ENCODE results near the gene ARSD.
"Not testable (repeated sequence)": the region's sequence is repeated elsewhere in the genome, so short reads cannot be mapped to it uniquely, and the experiment has no call there.

The ARSD gene

DNA sequence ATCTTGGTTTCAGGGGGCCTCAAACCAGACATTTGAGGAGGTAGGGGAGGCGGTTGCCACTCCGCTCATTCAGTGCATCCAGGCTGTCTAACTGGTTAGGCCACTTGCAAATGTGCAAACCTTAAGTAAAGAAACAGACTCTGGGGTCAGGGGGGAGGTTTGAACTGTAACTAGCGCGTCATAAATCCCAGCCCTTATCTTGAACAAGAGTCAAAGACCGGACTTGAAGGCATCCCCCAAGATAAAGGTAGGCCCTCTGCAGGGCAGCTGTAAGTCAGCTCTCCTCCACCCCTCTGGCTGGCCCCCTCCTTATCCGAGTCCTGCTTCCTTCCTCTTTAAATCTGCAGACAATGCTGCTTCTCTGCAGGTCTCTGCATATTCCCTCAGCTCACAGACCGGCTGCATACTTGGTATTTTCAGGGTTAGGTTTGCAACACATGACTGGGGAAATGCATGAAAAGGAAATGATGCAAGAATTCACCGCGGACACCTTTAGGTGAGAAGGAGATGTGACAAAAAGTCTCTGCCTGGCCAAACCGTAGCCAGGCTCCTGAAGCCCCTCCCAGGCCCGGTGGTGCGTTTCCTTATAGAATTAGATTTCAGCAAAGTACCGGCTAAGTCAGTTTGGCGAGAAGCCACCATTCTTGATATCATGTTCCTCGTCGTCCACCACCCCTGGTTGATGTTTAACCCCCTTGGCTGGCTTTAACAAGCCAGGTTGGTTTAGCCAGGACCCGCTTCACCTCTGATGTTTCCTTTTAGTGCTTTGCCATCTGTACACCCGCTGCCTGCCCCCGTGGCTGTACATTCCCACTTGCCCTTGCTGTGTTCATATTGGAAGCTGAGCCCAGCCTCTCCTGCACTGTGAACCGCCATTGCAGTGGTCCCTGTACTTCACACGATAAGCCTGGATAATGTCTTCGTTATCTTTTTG is 31.2 kb downstream of the ARSD start:
- Histone ChIP-seq H3K27ac (ENCODE audit: low read depth in 2 of 2, low read length in 2 of 2) (peak overlapping the region; percentile 92 to 94), H3K9ac (ENCODE audit: low read depth in 1 of 2, low read length in 2 of 2) (peak overlapping the region; percentile 60 to 63), H3K4me3 (ENCODE audit: low read length in 2 of 2) (peak overlapping the region; percentile 47 to 71), H3K4me1 (ENCODE audit: control insufficient read depth in 2 of 2, insufficient read depth in 2 of 2, low read length in 2 of 2) (peaks cover 20 to 28% of the 10 kb centered on the region in 2 donors)
- H3K9me3 ChIP-seq (ENCODE audit: control insufficient read depth in 2 of 2, low read length in 2 of 2); H3K27me3 ChIP-seq (ENCODE audit: control insufficient read depth in 2 of 2, insufficient read depth in 2 of 2, low read length in 2 of 2); H3K36me3 ChIP-seq (ENCODE audit: control insufficient read depth in 2 of 2, insufficient read depth in 2 of 2, low read length in 2 of 2): not testable (repeated sequence)

DNA sequence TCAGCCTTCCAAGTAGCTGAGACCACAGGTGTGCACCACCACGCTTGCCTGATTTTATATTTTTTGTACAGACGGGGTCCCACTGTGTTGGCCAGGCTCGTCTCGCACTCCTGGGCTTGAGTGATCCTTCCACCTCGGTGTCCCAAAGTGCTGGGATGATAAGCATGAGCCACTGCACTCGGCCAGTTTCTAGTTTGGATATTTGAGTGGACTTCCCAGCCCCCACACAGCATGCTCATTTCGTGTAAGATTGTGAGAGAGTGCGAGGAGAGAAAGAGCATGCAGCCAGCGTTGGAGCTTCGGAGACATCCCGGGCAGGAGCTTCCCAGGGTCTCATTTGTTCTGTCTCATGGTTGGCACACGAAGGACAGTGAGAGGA is 31.8 kb downstream of the ARSD start:
- Histone ChIP-seq H3K36me3 (ENCODE audit: control insufficient read depth in 2 of 2, insufficient read depth in 2 of 2, low read length in 2 of 2) (no peaks in the 10 kb centered on the region), H3K27me3 (ENCODE audit: control insufficient read depth in 2 of 2, insufficient read depth in 2 of 2, low read length in 2 of 2) (no peaks in the 10 kb centered on the region), H3K27ac (ENCODE audit: low read depth in 2 of 2, low read length in 2 of 2) (peak overlapping the region; percentile 92 to 94)

DNA sequence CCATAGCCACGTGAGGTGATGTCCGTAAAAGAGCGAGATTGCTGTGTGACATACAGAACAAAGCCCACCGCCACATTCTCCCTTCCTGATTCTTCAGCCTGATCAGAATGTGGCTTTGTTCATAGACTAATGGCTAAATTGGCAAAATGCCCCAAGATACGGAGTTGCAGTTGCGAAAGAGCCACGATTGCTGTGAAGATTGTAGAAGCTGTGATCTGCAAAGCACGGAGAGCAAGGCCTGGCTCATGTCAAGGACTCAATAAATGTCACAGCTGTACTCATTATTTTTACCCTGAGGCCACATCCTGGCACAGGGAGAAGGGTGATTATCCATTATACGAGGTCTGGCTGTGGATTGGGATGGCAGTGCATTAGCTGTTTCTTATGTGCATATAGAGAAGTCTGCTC is 34.2 kb downstream of the ARSD start:
- H3K27ac ChIP-seq (ENCODE audit: low read depth in 2 of 2, low read length in 2 of 2), result peak overlapping the region; percentile 54 to 63
- no peaks in the 10 kb centered on the region for H3K9me3 ChIP-seq (ENCODE audit: control insufficient read depth in 2 of 2, low read length in 2 of 2)
- H3K9ac ChIP-seq (ENCODE audit: low read depth in 1 of 2, low read length in 2 of 2), result peak overlapping the region in 1 of 2 donors; percentile 16
- H3K27me3 ChIP-seq (ENCODE audit: control insufficient read depth in 2 of 2, insufficient read depth in 2 of 2, low read length in 2 of 2), result no peaks in the 10 kb centered on the region
- no peaks in the 10 kb centered on the region for H3K36me3 ChIP-seq (ENCODE audit: control insufficient read depth in 2 of 2, insufficient read depth in 2 of 2, low read length in 2 of 2)
- H3K4me3 ChIP-seq (ENCODE audit: low read length in 2 of 2), result no peak overlapping the region
- peaks cover 23 to 32% of the 10 kb centered on the region in 2 donors for H3K4me1 ChIP-seq (ENCODE audit: control insufficient read depth in 2 of 2, insufficient read depth in 2 of 2, low read length in 2 of 2)

More for the DNA sequence above, 31.8 kb downstream of the ARSD start:
- no peaks in the 10 kb centered on the region for H3K9me3 ChIP-seq (ENCODE audit: control insufficient read depth in 2 of 2, low read length in 2 of 2)
- peak overlapping the region; percentile 32 to 63 for H3K9ac ChIP-seq (ENCODE audit: low read depth in 1 of 2, low read length in 2 of 2)
- peak overlapping the region; percentile 20 to 71 for H3K4me3 ChIP-seq (ENCODE audit: low read length in 2 of 2)
- peaks cover 20 to 28% of the 10 kb centered on the region in 2 donors for H3K4me1 ChIP-seq (ENCODE audit: control insufficient read depth in 2 of 2, insufficient read depth in 2 of 2, low read length in 2 of 2)

DNA sequence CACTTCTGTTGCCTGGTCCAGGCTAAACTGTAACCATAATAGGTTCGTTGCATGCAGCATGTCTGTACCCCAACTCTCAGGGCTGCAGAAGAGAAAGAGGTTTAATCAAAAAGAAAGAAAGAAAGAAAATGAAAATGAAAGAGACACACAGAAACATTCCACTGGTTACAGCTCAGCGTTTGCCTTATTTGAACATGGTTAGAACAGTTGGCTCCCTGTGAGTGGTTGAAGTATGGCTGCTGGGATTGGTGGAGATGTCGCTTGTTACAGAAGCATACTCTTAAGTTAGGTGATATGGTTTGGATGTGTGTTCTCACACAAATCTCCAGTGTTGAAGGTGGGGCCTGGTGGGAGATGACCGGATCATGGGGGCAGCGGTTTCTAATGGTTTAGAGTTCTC is 36.3 kb downstream of the ARSD start:
- no peaks in the 10 kb centered on the region for H3K27me3 ChIP-seq (ENCODE audit: control insufficient read depth in 2 of 2, insufficient read depth in 2 of 2, low read length in 2 of 2)
- no peak overlapping the region for H3K27ac ChIP-seq (ENCODE audit: low read depth in 2 of 2, low read length in 2 of 2)
- no peaks in the 10 kb centered on the region for H3K36me3 ChIP-seq (ENCODE audit: control insufficient read depth in 2 of 2, insufficient read depth in 2 of 2, low read length in 2 of 2)
- H3K9me3 ChIP-seq (ENCODE audit: control insufficient read depth in 2 of 2, low read length in 2 of 2), result no peaks in the 10 kb centered on the region
- no peak overlapping the region for H3K9ac ChIP-seq (ENCODE audit: low read depth in 1 of 2, low read length in 2 of 2)
- peaks cover 17 to 22% of the 10 kb centered on the region in 2 donors for H3K4me1 ChIP-seq (ENCODE audit: control insufficient read depth in 2 of 2, insufficient read depth in 2 of 2, low read length in 2 of 2)
- no peak overlapping the region for H3K4me3 ChIP-seq (ENCODE audit: low read length in 2 of 2)

DNA sequence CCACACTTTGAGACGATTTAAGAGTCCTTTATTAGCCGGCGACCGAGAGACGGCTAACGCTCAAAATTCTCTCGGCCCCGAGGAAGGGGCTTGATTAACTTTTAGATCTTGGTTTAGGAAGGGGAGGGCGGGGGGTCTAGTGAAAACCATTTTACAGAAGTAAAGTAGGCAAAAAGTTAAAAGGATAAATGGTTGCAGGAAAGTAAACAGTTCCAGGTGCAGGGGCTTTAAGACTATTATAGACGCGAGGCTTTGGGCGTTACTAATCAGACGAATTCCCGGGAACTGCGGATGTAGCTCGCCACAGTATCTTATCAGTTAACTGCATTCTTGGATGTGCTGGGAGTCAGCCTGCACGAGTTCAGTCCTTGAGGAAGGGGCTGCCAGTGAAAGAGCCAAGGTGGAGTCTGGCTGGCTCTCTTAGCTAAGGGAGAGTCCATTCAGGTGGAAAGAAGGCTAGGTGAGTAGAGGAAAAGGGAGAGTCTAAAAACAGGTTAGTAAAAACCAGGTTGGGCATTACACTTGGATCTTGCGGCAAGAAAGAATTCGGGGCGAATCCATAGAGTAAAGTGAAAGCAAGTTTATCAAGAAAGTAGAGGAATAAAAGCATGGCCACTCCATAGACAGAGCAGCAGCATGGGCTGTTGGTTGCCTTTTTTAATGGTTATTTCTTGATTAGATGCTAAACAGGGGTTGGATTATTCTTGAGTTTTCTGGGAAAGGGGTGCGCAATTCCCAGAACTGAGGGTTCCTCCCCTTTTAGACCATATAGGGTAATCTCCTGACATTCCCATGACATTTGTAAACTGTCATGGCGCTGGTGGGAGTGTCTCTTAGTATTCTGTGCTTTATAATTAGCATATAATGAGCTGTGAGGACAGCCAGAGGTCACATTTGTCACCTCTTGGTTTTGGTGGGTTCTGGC is 38.3 kb downstream of the ARSD start:
- not testable (repeated sequence) for H3K27me3 ChIP-seq (ENCODE audit: control insufficient read depth in 2 of 2, insufficient read depth in 2 of 2, low read length in 2 of 2); H3K36me3 ChIP-seq (ENCODE audit: control insufficient read depth in 2 of 2, insufficient read depth in 2 of 2, low read length in 2 of 2); H3K9me3 ChIP-seq (ENCODE audit: control insufficient read depth in 2 of 2, low read length in 2 of 2); H3K9ac ChIP-seq (ENCODE audit: low read depth in 1 of 2, low read length in 2 of 2)
- Histone ChIP-seq H3K4me1 (ENCODE audit: control insufficient read depth in 2 of 2, insufficient read depth in 2 of 2, low read length in 2 of 2) (peaks cover 14 to 15% of the 10 kb centered on the region in 2 donors), H3K4me3 (ENCODE audit: low read length in 2 of 2) (peak overlapping the region in 1 of 2 donors; percentile 67), H3K27ac (ENCODE audit: low read depth in 2 of 2, low read length in 2 of 2) (peak overlapping the region; percentile 20 to 76)

DNA sequence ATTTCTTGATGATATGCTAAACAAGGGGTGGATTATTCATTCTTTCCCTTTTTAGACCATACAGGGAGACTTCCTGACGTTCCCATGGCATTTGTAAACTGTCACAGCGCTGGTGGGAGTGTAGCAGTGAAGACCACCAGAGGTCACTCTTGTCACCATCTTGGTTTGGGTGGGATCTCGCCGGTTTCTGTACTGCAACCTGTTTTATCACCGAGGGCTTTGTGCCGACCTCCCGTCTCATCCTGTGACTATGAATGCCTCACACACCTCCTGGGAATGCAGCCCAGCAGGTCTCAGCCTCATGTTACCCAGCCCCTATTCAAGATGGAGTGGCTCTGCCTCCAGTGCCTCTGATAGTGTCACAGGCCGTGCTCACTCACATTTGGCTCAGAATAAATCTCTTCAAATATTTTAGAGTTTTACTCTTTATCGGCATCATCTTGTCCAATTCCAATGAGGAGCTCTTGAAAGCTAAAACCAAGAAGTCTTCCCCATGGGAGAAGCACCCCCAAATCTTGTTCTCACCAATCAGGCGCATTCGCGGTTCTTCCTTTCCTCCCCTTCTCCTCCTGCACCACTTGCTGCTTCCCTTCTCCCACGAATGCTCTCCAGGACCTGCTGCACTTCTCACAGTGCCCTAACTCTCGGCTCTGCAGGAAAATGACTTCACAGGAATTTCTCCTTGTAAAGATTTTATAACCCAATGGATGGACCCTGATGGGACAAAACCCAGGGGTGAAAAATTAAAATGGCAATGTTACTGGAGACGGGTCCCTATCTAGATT is 39.2 kb downstream of the ARSD start:
- Histone ChIP-seq H3K4me1 (ENCODE audit: control insufficient read depth in 2 of 2, insufficient read depth in 2 of 2, low read length in 2 of 2) (peaks cover 10% of the 10 kb centered on the region in 2 donors), H3K9ac (ENCODE audit: low read depth in 1 of 2, low read length in 2 of 2) (peak overlapping the region; percentile 60 to 68), H3K27ac (ENCODE audit: low read depth in 2 of 2, low read length in 2 of 2) (peak overlapping the region; percentile 20 to 76), H3K4me3 (ENCODE audit: low read length in 2 of 2) (peak overlapping the region; percentile 67 to 69)
- not testable (repeated sequence) for H3K27me3 ChIP-seq (ENCODE audit: control insufficient read depth in 2 of 2, insufficient read depth in 2 of 2, low read length in 2 of 2); H3K36me3 ChIP-seq (ENCODE audit: control insufficient read depth in 2 of 2, insufficient read depth in 2 of 2, low read length in 2 of 2); H3K9me3 ChIP-seq (ENCODE audit: control insufficient read depth in 2 of 2, low read length in 2 of 2)

DNA sequence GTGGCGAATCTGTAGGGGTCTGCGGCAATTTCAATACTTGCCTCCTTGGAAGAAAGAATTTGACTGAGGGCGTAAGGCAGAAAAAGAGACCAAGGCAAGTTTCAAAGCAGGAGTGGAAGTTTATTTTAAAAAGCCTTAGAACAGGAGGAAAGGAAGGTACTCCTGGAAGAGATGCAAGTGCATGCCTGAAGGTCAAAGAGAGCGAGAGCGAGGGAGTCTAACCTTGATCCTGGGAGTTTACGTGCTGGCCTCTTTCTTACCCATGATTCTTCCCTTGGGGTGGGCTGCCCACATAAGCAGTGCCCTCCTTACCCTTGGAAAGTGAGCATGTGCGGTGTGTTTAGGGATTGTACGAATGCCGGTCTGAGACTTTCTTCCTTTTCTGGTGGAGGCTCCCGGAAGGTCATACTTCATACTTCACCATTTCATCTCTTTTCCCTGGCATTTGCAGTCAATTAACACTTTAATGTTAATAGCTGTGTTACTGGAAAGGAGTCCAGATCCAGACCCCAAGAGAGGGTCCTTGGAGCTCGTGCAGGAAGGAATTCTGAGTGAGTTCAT is 40.0 kb downstream of the ARSD start:
- Histone ChIP-seq H3K27ac (ENCODE audit: low read depth in 2 of 2, low read length in 2 of 2) (peak overlapping the region in 1 of 2 donors; percentile 76), H3K27me3 (ENCODE audit: control insufficient read depth in 2 of 2, insufficient read depth in 2 of 2, low read length in 2 of 2) (no peaks in the 10 kb centered on the region), H3K9me3 (ENCODE audit: control insufficient read depth in 2 of 2, low read length in 2 of 2) (no peaks in the 10 kb centered on the region), H3K36me3 (ENCODE audit: control insufficient read depth in 2 of 2, insufficient read depth in 2 of 2, low read length in 2 of 2) (no peaks in the 10 kb centered on the region), H3K4me3 (ENCODE audit: low read length in 2 of 2) (peak overlapping the region; percentile 67 to 69), H3K9ac (ENCODE audit: low read depth in 1 of 2, low read length in 2 of 2) (peak overlapping the region; percentile 56 to 68), H3K4me1 (ENCODE audit: control insufficient read depth in 2 of 2, insufficient read depth in 2 of 2, low read length in 2 of 2) (peaks cover 6 to 8% of the 10 kb centered on the region in 2 donors)

DNA sequence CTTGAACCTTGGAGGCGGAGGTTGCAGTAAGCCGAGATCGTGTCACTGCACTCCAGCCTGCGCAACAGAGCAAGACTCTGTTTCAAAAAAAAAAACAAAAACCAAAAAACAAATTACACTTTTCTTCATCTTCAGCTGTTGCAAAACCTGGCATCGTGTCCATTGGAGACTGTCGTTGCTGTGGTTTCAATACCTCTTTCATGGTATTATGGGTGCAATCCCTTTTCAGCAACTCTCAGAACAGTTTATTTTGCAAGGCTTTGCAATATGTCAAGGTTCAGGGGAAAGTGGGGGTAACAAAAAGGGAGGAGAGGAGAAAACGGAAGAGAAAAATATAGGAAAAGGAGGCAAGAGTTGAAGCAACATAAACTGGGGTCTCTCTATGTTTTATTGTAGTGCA is 40.8 kb downstream of the ARSD start:
- Histone ChIP-seq H3K27me3 (ENCODE audit: control insufficient read depth in 2 of 2, insufficient read depth in 2 of 2, low read length in 2 of 2) (no peaks in the 10 kb centered on the region), H3K9ac (ENCODE audit: low read depth in 1 of 2, low read length in 2 of 2) (no peak overlapping the region), H3K9me3 (ENCODE audit: control insufficient read depth in 2 of 2, low read length in 2 of 2) (no peaks in the 10 kb centered on the region), H3K36me3 (ENCODE audit: control insufficient read depth in 2 of 2, insufficient read depth in 2 of 2, low read length in 2 of 2) (no peaks in the 10 kb centered on the region), H3K4me3 (ENCODE audit: low read length in 2 of 2) (no peak overlapping the region), H3K4me1 (ENCODE audit: control insufficient read depth in 2 of 2, insufficient read depth in 2 of 2, low read length in 2 of 2) (peaks cover 6 to 8% of the 10 kb centered on the region in 2 donors), H3K27ac (ENCODE audit: low read depth in 2 of 2, low read length in 2 of 2) (no peak overlapping the region)

DNA sequence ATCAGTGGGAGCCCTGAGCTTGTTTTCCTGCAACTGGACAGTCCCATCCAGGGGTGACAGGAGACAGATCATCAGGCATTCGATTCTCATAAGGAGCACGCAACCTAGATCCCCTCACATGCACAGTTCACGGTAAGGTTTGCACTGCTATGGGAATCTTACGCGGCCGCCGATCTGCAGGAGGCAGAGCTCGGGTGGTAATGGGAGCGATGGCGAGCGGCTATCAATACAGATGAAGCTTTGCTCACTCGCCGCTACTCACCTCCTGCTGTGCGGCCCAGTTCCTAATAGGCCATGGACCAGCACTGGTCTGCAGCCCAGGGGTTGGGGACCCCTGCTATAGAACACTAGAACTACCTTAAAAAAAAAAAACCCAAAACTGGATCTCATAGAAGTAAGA is 45.4 kb downstream of the ARSD start:
- H3K9ac ChIP-seq (ENCODE audit: low read depth in 1 of 2, low read length in 2 of 2), result no peak overlapping the region
- H3K4me3 ChIP-seq (ENCODE audit: low read length in 2 of 2), result no peak overlapping the region
- no peaks in the 10 kb centered on the region for H3K9me3 ChIP-seq (ENCODE audit: control insufficient read depth in 2 of 2, low read length in 2 of 2)
- H3K27ac ChIP-seq (ENCODE audit: low read depth in 2 of 2, low read length in 2 of 2), result no peak overlapping the region
- no peaks in the 10 kb centered on the region for H3K27me3 ChIP-seq (ENCODE audit: control insufficient read depth in 2 of 2, insufficient read depth in 2 of 2, low read length in 2 of 2)
- no peaks in the 10 kb centered on the region for H3K36me3 ChIP-seq (ENCODE audit: control insufficient read depth in 2 of 2, insufficient read depth in 2 of 2, low read length in 2 of 2)
- H3K4me1 ChIP-seq (ENCODE audit: control insufficient read depth in 2 of 2, insufficient read depth in 2 of 2, low read length in 2 of 2), result peaks cover 0 to under 1% of the 10 kb centered on the region in 2 donors
